Measurements from ENCODE around the gene PISD. TPM values are rescaled to one million over a fixed set of nuclear protein-coding genes. Genes with fewer than 3 reads are reported as not detected.
A peak's percentile ranks its signal among the peaks of the same experiment; 100 is the strongest.

PISD gene
- total RNA-seq, 1 donor from 2014 or later: 36.2 TPM

GRCh38 chr22:31615491-31615860 lies 46.5 kb downstream of the PISD start:
- no peak for DNase-seq (ENCODE audit: extremely low spot score, unreplicated experiment)
- Mint-ChIP-seq H3K27ac (ENCODE audit: unreplicated experiment) (peak overlapping the region; percentile 20), H3K4me3 (ENCODE audit: unreplicated experiment) (no peak overlapping the region)

GRCh38 chr22:31614781-31615490 lies 47.1 kb downstream of the PISD start:
- H3K27ac Mint-ChIP-seq (ENCODE audit: unreplicated experiment): no peak overlapping the region
- H3K36me3 Mint-ChIP-seq (ENCODE audit: unreplicated experiment): peaks cover 8% of the 10 kb centered on the region
- TF ChIP-seq CTCF (IDR thresholded peaks at IDR 0.05): no peak
- DNase-seq (ENCODE audit: extremely low spot score, unreplicated experiment): no peak
- no peaks in the 10 kb centered on the region for H3K9me3 Mint-ChIP-seq (ENCODE audit: unreplicated experiment)
- H3K4me1 Mint-ChIP-seq (ENCODE audit: unreplicated experiment): peaks cover 4% of the 10 kb centered on the region
- H3K4me3 Mint-ChIP-seq (ENCODE audit: unreplicated experiment): no peak overlapping the region
- no peaks in the 10 kb centered on the region for H3K27me3 Mint-ChIP-seq (ENCODE audit: unreplicated experiment)

More at GRCh38 chr22:31615491-31615860, 46.5 kb downstream of the PISD start:
- no peak for TF ChIP-seq CTCF (IDR thresholded peaks at IDR 0.05)
- Mint-ChIP-seq H3K27me3 (ENCODE audit: unreplicated experiment) (no peaks in the 10 kb centered on the region), H3K9me3 (ENCODE audit: unreplicated experiment) (no peaks in the 10 kb centered on the region), H3K36me3 (ENCODE audit: unreplicated experiment) (peaks cover 9% of the 10 kb centered on the region), H3K4me1 (ENCODE audit: unreplicated experiment) (peaks cover 4% of the 10 kb centered on the region)

GRCh38 chr22:31613904-31614296 lies 48.1 kb downstream of the PISD start:
- H3K9me3 Mint-ChIP-seq (ENCODE audit: unreplicated experiment): no peaks in the 10 kb centered on the region
- peaks cover 4% of the 10 kb centered on the region for H3K4me1 Mint-ChIP-seq (ENCODE audit: unreplicated experiment)
- H3K4me3 Mint-ChIP-seq (ENCODE audit: unreplicated experiment): no peak overlapping the region
- H3K27me3 Mint-ChIP-seq (ENCODE audit: unreplicated experiment): no peaks in the 10 kb centered on the region
- peak overlapping the region; percentile 45 for H3K27ac Mint-ChIP-seq (ENCODE audit: unreplicated experiment)
- peaks cover 4% of the 10 kb centered on the region for H3K36me3 Mint-ChIP-seq (ENCODE audit: unreplicated experiment)
- DNase-seq (ENCODE audit: extremely low spot score, unreplicated experiment): no peak
- TF ChIP-seq CTCF (IDR thresholded peaks at IDR 0.05): no peak

- Mint-ChIP-seq H3K27me3 (ENCODE audit: unreplicated experiment) (no peaks in the 10 kb centered on the region), H3K36me3 (ENCODE audit: unreplicated experiment) (peaks cover 5% of the 10 kb centered on the region), H3K4me3 (ENCODE audit: unreplicated experiment) (no peak overlapping the region), H3K4me1 (ENCODE audit: unreplicated experiment) (peaks cover 4% of the 10 kb centered on the region), H3K27ac (ENCODE audit: unreplicated experiment) (no peak overlapping the region), H3K9me3 (ENCODE audit: unreplicated experiment) (no peaks in the 10 kb centered on the region)
- DNase-seq (ENCODE audit: extremely low spot score, unreplicated experiment): no peak
- no peak for TF ChIP-seq CTCF (IDR thresholded peaks at IDR 0.05)
Measured at GRCh38 chr22:31613286-31613903, 48.6 kb downstream of the PISD start.

GRCh38 chr22:31612891-31613285 lies 49.1 kb downstream of the PISD start:
- H3K9me3 Mint-ChIP-seq (ENCODE audit: unreplicated experiment): no peaks in the 10 kb centered on the region
- no peak overlapping the region for H3K27ac Mint-ChIP-seq (ENCODE audit: unreplicated experiment)
- TF ChIP-seq CTCF (IDR thresholded peaks at IDR 0.05): no peak
- H3K36me3 Mint-ChIP-seq (ENCODE audit: unreplicated experiment): peaks cover 8% of the 10 kb centered on the region
- peaks cover 5% of the 10 kb centered on the region for H3K4me1 Mint-ChIP-seq (ENCODE audit: unreplicated experiment)
- no peak overlapping the region for H3K4me3 Mint-ChIP-seq (ENCODE audit: unreplicated experiment)
- no peaks in the 10 kb centered on the region for H3K27me3 Mint-ChIP-seq (ENCODE audit: unreplicated experiment)
- no peak for DNase-seq (ENCODE audit: extremely low spot score, unreplicated experiment)

Data from osteocyte (in vitro differentiated cells).